Brain microvascular endothelial cell (primary cell): Measurements from ENCODE around the gene FLNA.
"Not testable (repeated sequence)": the region's sequence is repeated elsewhere in the genome, so short reads cannot be mapped to it uniquely, and the experiment has no call there.

ENCODE experiments used
- DNase-seq: peaks from one replicate; pipeline ENCODE4 v3.0.0-alpha.2; 2020
- H3K27ac ChIP-seq: fragments of 250-450 bp; sonication (Bioruptor Pico); 2 replicates; pipeline ENCODE4 v1.5.1; 2020; ENCODE audit warnings: mild to moderate bottlenecking, moderate library complexity
- H3K27me3 ChIP-seq: fragments of 250-450 bp; sonication (Bioruptor Pico); replicated peaks from 2 replicates; pipeline ENCODE4 v1.5.1; 2020; ENCODE audit warnings: mild to moderate bottlenecking
- H3K36me3 ChIP-seq: fragments of 250-450 bp; sonication (Bioruptor Pico); replicated peaks from 2 replicates; pipeline ENCODE4 v1.5.1; 2020; ENCODE audit warnings: mild to moderate bottlenecking
- H3K4me3 ChIP-seq: 2 replicates; pipeline ENCODE4 v1.5.1; 2011; ENCODE audit warnings: low read depth, mild to moderate bottlenecking, control low read depth, low read length, moderate library complexity
- in situ Hi-C: cut with HindIII; loops from 2 replicates; pipeline ENCODE4 v1.10.0; 2017; ENCODE audit warnings: low sequenced_read_pairs, low pct_ligation_motif_present
- TF ChIP-seq, protein P1 (sequence below): IDR thresholded peaks from 2 replicates; pipeline ENCODE4 v1.5.1; 2011; ENCODE audit warnings: low read depth, mild to moderate bottlenecking, moderate library complexity, low read length, control low read depth, inconsistent platforms; ENCODE audit errors: missing control alignments

The FLNA gene

DNA sequence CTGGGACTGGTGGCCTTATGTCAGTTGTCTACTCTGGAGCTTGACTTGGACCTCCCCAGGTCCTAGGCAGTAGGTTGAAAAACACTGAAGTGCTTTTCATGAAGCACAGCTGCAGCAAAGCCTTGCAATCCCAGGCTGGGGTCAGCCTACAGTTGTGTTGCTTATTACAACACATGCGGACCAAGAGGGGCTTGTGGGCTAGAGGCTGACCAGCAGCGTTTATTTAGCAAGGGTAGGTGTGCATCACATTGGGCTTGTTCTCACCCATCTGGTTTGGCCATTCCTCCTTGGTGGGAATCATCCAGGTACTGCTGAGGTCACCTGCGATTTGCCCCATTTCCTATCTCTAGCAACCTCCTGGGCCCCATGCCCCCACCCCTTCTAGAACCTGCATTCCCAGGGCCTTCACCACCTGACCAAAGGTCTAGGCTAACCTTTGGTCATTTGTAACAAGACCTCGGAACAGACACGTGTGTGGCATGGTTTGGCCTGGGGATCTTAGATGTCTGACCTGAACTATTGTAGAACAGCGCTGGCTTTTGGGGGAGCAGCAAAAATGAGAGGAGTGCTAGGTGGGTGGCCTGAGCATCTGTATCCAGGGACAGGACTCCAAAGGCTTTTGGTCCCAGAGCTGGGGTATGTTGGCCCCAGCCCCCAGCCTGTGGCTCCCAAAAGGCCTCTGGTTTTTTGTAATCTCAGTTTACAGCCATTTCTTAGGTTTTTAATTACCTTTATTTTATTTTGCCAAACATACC is 26.8 kb upstream of the FLNA start:
- Histone ChIP-seq H3K4me3 (no peak overlapping the region), H3K36me3 (peaks cover 32% of the 10 kb centered on the region), H3K27me3 (no peaks in the 10 kb centered on the region), H3K27ac (no peak overlapping the region)
- in situ Hi-C loops, result no loop called here
- no peak for DNase-seq
- TF ChIP-seq, protein P1, sequence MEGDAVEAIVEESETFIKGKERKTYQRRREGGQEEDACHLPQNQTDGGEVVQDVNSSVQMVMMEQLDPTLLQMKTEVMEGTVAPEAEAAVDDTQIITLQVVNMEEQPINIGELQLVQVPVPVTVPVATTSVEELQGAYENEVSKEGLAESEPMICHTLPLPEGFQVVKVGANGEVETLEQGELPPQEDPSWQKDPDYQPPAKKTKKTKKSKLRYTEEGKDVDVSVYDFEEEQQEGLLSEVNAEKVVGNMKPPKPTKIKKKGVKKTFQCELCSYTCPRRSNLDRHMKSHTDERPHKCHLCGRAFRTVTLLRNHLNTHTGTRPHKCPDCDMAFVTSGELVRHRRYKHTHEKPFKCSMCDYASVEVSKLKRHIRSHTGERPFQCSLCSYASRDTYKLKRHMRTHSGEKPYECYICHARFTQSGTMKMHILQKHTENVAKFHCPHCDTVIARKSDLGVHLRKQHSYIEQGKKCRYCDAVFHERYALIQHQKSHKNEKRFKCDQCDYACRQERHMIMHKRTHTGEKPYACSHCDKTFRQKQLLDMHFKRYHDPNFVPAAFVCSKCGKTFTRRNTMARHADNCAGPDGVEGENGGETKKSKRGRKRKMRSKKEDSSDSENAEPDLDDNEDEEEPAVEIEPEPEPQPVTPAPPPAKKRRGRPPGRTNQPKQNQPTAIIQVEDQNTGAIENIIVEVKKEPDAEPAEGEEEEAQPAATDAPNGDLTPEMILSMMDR, result no peak

DNA sequence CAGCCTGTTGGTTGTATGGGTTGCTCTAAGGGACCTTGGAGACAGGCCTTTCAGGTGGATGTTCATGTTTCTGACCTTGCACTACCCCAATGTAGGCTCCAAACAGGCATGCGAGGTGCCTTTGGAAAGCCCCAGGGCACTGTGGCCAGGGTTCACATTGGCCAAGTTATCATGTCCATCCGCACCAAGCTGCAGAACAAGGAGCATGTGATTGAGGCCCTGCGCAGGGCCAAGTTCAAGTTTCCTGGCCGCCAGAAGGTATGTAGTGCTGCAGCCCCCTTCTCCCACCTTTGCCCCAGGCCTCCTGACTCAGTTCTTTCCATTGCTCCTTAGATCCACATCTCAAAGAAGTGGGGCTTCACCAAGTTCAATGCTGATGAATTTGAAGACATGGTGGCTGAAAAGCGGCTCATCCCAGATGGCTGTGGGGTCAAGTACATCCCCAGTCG is 26.0 kb upstream of the FLNA start:
- H3K27me3 ChIP-seq, DNase-seq, in situ Hi-C loops, H3K27ac ChIP-seq: not testable (repeated sequence)
- Histone ChIP-seq H3K4me3 (peak overlapping the region; percentile 86), H3K36me3 (peaks cover 32% of the 10 kb centered on the region)

DNA sequence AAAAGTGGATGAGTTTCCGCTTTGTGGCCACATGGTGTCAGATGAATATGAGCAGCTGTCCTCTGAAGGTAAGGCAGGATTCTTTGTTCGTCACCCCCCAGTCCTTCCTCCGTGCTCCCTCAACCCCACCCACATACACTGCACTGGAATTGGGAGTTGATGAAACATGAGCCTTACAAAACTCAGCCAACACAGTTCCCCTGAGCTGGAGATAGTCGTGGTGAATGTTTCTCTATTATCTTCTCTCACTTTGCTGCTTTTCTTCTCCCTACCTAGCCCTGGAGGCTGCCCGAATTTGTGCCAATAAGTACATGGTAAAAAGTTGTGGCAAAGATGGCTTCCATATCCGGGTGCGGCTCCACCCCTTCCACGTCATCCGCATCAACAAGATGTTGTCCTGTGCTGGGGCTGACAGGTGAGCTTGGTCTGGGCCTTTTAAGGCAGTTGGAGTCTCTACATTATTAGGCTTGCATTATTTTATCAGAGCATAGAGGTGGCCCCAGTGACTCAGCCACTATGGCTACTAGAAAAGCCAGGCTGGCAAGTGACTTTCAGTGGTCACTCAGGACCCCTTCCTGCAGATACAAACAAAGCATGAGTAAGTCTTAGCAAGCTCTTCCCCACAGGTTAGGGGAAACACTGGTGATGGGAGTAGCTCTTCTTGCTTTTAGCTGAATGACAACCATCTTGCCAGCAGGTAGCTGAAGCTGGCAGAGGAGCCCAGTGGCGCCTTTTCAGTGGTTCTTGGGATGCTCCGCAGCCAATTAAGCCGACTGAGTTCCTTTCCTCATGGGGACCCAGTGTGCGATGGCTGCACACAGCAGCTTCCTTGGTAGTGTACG is 25.3 kb upstream of the FLNA start:
- Histone ChIP-seq H3K4me3 (peak overlapping the region; percentile 86), H3K27me3 (no peaks in the 10 kb centered on the region), H3K27ac (peak overlapping the region; percentile 99), H3K36me3 (peaks cover 32% of the 10 kb centered on the region)
- in situ Hi-C loops, result no loop called here
- TF ChIP-seq, protein P1, result no peak
- no peak for DNase-seq

DNA sequence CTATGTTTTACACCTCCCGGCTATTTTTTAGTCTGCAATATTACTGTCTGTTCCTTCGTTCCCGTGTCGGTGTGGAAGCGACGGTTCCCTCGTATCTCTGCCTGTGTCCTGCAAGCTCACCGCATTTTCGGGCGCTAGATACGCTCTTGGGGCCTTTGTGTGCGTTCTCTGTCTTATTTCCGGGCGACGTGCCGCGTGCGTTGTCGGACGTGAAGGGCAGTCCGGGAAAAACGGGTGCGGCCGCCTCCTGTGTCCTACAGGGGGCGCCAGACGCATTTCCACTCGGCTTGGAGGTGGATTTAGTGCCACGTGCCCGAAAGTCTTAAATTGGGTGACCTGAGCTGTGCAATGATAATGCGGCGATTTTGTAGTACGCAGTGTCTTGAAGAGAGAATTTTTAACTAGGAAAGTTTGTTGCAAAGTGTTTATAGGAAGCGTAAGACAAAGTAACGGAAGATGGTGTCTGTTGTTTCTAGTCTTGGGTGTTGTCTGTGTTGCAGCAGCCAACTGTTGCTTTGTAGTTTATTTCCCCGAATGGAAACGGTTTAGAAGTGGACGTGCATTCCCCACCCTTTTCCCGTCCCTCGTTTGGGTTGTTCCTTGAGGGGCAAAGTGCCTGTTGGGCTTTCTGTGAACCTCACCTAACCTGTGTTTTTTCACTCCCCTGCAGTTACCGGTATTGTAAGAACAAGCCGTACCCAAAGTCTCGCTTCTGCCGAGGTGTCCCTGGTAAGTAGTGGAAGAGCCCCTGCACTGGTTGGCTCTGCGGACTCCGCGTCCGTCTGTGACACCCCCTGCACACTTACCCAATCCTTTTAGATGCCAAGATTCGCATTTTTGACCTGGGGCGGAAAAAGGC is 24.5 kb upstream of the FLNA start:
- peak overlapping the region; percentile 86 for H3K4me3 ChIP-seq
- DNase-seq, result peak; percentile 61
- TF ChIP-seq, protein P1, result peak; percentile 80
- no peaks in the 10 kb centered on the region for H3K27me3 ChIP-seq
- in situ Hi-C loops, result no loop called here
- H3K27ac ChIP-seq, result peak overlapping the region; percentile 99
- peaks cover 32% of the 10 kb centered on the region for H3K36me3 ChIP-seq

DNA sequence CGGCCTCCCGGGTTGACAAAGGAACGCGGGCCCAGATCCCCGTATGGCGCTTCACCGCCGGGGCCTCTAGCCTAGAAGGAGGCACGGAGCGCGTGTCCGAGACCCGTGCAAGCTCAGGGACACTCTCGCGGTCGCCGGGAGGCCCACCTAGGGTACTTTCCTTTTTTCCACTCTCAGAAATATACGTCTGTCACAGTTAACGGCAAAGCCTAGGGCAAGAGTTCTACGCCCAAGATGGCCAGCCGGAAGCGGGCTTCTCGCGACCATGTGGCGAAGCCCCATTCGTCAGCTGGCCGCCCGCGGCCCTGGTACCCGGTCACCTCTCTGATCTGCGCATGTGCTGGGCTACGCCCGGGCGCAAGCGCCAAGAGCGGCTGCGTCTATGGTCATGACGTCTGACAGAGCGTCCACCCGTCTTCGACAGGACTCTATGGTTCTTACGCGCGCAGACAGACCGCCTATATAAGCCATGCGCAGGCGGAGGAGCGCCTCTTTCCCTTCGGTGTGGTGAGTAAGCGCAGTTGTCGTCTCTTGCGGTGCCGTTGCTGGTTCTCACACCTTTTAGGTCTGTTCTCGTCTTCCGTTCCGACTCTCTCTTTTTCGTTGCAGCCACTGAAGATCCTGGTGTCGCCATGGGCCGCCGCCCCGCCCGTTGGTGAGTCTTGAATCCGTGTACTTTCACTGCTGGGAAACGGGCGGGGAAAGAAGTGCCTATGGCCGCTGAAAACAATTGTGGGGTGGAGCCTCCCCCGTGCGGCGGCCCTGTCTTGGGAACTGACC is 23.6 kb upstream of the FLNA start, which contains the start of gene RPL10:
Gene RPL10, plus strand, starts transcription at position 490 of the 780 bp plus-strand sequence. Its CDS starts 143 bp downstream, at position 633.
- Histone ChIP-seq H3K27ac (peak within 1 kb of the TSS; percentile 99), H3K36me3 (peaks cover 32% of the 10 kb centered on the region), H3K27me3 (no peaks in the 10 kb centered on the region), H3K4me3 (peak within 1 kb of the TSS; percentile 86)
- TF ChIP-seq, protein P1, result no peak
- peak; percentile 94 for DNase-seq
- in situ Hi-C loops, result no loop called here
